OCI-LY7 (cell line): Measurements from ENCODE around the gene METRN. TPM values are rescaled to one million over a fixed set of nuclear protein-coding genes. Genes with fewer than 3 reads are reported as not detected.

Experiments used
- BruUV-seq: library from RNA; stranded (reverse); fragments of 400-500 nt; replicated peaks from 2 replicates; lab custom pipeline; 2021; lab: Mats Ljungman, UMichigan
- CTCF ChIA-PET: fragments of 300-600 bp; sonication (Branson Sonifier 250); formaldehyde crosslinking; loops from one replicate; lab custom pipeline; 2022; ENCODE audit warnings: antibody characterized with exemption; ENCODE audit not compliant: unreplicated experiment; lab: Charles Lee
- POLR2A ChIA-PET: fragments of 300-600 bp; sonication (Branson Sonifier 250); formaldehyde crosslinking; loops from one replicate; lab custom pipeline; 2022; ENCODE audit warnings: antibody characterized with exemption; lab: Charles Lee
- DNase-seq: peaks from one replicate; pipeline ENCODE4 v3.0.0-alpha.2; 2015; ENCODE audit warnings: low spot score
- H2AFZ ChIP-seq: fragments of 200-600 bp; sonication (generic), shearing (Covaris generic); 2 replicates; pipeline ENCODE4 v1.6.1; 2014; ENCODE audit warnings: mild to moderate bottlenecking, antibody characterized with exemption, low read length, moderate library complexity
- H3K27ac ChIP-seq: fragments of 200-600 bp; sonication (generic); 2 replicates; pipeline ENCODE4 v1.5.1; 2014; ENCODE audit warnings: mixed run types, low read depth, mild to moderate bottlenecking, moderate library complexity, low read length, inconsistent platforms; ENCODE audit not compliant: poor library complexity, severe bottlenecking
- H3K36me3 ChIP-seq: fragments of 200-600 bp; sonication (generic); 2 replicates; pipeline ENCODE4 v1.6.1; 2014; ENCODE audit warnings: mild to moderate bottlenecking, antibody characterized with exemption, low read length, moderate library complexity, mixed read lengths; ENCODE audit not compliant: insufficient read depth
- H3K4me1 ChIP-seq: fragments of 200-600 bp; sonication (generic); 2 replicates; pipeline ENCODE4 v1.5.1; 2014; ENCODE audit warnings: mild to moderate bottlenecking, low read length; ENCODE audit not compliant: insufficient read depth, poor library complexity, severe bottlenecking
- H3K4me2 ChIP-seq: fragments of 200-600 bp; sonication (generic); 2 replicates; pipeline ENCODE4 v1.6.1; 2014; ENCODE audit warnings: mild to moderate bottlenecking, low read length
- H3K4me3 ChIP-seq: fragments of 200-600 bp; sonication (generic); 2 replicates; pipeline ENCODE4 v1.5.1; 2014; ENCODE audit warnings: mild to moderate bottlenecking, low read depth, low read length; ENCODE audit not compliant: poor library complexity, severe bottlenecking
- H3K79me2 ChIP-seq: fragments of 200-600 bp; sonication (generic); 2 replicates; pipeline ENCODE4 v1.6.1; 2016; ENCODE audit warnings: low read depth, mild to moderate bottlenecking, low read length, moderate library complexity, mixed read lengths; ENCODE audit not compliant: insufficient read depth
- H3K9me2 ChIP-seq: fragments of 200-600 bp; sonication (generic); 2 replicates; pipeline ENCODE4 v1.6.1; 2016; ENCODE audit warnings: mild to moderate bottlenecking, low read length, mixed read lengths; ENCODE audit not compliant: insufficient read depth
- H3K9me3 ChIP-seq: fragments of 200-600 bp; sonication (generic); 2 replicates; pipeline ENCODE4 v1.6.1; 2014; ENCODE audit warnings: mild to moderate bottlenecking, mixed run types, low read length, mixed read lengths
- H4K20me1 ChIP-seq: fragments of 200-600 bp; sonication (generic); 2 replicates; pipeline ENCODE4 v1.6.1; 2014; ENCODE audit warnings: mild to moderate bottlenecking, antibody characterized with exemption, low read length, moderate library complexity, mixed read lengths; ENCODE audit not compliant: insufficient read depth
- EZH2phosphoT487 ChIP-seq: fragments of 200-600 bp; sonication (generic); IDR thresholded peaks from 2 replicates; pipeline ENCODE4 v1.6.1; 2018; ENCODE audit warnings: low read depth, borderline replicate concordance, mild to moderate bottlenecking, mixed run types, antibody characterized with exemption, low read length, moderate library complexity, mixed read lengths
- intact Hi-C: fragments of 100-400 bp; cut with micrococcal nuclease; formaldehyde crosslinking; loops from one replicate; pipeline ENCODE4 v1.10.0; 2022; ENCODE audit not compliant: unreplicated experiment
- total RNA-seq, 2 experiments: library from RNA; depleted of rRNA in 1 of 2; stranded (reverse); fragments of >200 nt in 1 of 2; shearing (Covaris generic) in 1 of 2; gene quantifications; 2 replicates each; pipeline ENCODE4 v1.2.3, GENCODE V29; 2014 to 2022
- TF ChIP-seq, protein P1 (sequence below): fragments of 200-600 bp; sonication (generic); conservative IDR thresholded peaks from 2 replicates; pipeline ENCODE4 v1.5.1; 2014; ENCODE audit warnings: mild to moderate bottlenecking, antibody characterized with exemption, low read length, moderate library complexity, mixed read lengths

The METRN gene
- total RNA-seq, 2 experiments from 2014 or later: 14.4 to 15.9 TPM

DNA sequence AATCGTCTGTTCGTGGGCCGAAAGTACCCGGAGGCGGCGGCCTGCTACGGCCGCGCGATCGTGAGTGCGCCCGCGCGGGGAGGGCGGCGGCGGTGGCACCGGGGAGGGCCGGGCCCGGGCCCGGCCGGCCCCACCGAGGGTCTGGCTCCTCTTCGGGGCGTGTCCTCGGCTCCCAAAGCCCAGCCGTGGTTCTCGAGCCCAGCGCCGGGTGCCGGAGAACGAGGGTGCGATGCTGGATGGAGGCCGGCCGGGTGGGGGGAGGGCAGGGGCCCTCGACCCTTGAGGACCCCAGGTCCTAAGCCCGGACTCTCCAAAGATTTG is 34.3 kb upstream of the METRN start:
- no TSS peak for BruUV-seq
- peaks cover 40% of the 10 kb centered on the region for H3K4me1 ChIP-seq

DNA sequence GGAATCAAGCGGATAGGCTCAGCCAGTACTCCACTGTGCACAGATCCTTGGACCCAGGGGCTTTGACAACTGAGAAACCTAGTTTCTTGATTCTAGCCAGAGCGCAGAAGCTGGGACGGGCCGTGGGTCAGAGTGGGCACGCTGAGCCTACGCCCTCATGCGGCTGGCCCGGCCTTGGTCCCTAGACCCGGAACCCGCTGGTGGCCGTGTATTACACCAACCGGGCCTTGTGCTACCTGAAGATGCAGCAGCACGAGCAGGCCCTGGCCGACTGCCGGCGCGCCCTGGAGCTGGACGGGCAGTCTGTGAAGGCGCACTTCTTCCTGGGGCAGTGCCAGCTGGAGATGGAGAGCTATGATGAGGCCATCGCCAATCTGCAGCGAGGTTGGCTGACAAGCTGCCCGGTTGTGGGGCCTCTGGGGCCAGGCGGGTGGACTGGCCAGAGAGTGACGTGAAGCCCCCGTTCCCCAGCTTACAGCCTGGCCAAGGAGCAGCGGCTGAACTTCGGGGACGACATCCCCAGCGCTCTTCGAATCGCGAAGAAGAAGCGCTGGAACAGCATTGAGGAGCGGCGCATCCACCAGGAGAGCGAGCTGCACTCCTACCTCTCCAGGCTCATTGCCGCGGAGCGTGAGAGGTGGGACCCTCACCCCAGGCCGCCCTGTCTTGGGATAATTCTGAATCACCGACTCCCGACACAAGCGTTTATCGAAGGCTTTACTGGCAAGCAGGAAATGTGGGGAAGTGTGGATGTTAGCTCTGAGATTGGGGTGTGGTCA is 33.8 kb upstream of the METRN start:
- no TSS peak for BruUV-seq
- H3K36me3 ChIP-seq: peaks cover 35% of the 10 kb centered on the region
- peaks cover 25% of the 10 kb centered on the region; the same call in 1 of the 2 replicates for H3K79me2 ChIP-seq
- no peaks in the 10 kb centered on the region for H3K9me3 ChIP-seq
- peak overlapping the region; percentile 88 for H3K4me2 ChIP-seq
- DNase-seq: peak; percentile 58
- peaks cover 5% of the 10 kb centered on the region; the same call in 1 of the 2 replicates for H4K20me1 ChIP-seq
- H3K9me2 ChIP-seq: no peaks in the 10 kb centered on the region
- no peak for TF ChIP-seq EZH2phosphoT487
- TF ChIP-seq, protein P1, sequence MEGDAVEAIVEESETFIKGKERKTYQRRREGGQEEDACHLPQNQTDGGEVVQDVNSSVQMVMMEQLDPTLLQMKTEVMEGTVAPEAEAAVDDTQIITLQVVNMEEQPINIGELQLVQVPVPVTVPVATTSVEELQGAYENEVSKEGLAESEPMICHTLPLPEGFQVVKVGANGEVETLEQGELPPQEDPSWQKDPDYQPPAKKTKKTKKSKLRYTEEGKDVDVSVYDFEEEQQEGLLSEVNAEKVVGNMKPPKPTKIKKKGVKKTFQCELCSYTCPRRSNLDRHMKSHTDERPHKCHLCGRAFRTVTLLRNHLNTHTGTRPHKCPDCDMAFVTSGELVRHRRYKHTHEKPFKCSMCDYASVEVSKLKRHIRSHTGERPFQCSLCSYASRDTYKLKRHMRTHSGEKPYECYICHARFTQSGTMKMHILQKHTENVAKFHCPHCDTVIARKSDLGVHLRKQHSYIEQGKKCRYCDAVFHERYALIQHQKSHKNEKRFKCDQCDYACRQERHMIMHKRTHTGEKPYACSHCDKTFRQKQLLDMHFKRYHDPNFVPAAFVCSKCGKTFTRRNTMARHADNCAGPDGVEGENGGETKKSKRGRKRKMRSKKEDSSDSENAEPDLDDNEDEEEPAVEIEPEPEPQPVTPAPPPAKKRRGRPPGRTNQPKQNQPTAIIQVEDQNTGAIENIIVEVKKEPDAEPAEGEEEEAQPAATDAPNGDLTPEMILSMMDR: peak; percentile 47; the same call in 1 of the 2 replicates
- H3K4me3 ChIP-seq: peak overlapping the region; percentile 82
- H3K27ac ChIP-seq: peak overlapping the region; percentile 63
- peaks cover 40% of the 10 kb centered on the region for H3K4me1 ChIP-seq
- no peak overlapping the region for H2AFZ ChIP-seq
- intact Hi-C loops: loop anchor here (5.0 kb wide), 1 partner anchor 41 kb away; the partner anchor contains the start of gene ANTKMT
- ChIA-PET CTCF (interaction anchor here (0.6 to 1.0 kb wide), 2 partner anchors 9 to 92 kb away, joined by 3 to 4 read pairs; partner anchors contain the start of gene WDR24), POLR2A (no interaction called here)

More for the DNA sequence above, 34.3 kb upstream of the METRN start:
- Histone ChIP-seq H4K20me1 (peaks cover 5% of the 10 kb centered on the region; the same call in 1 of the 2 replicates), H3K4me2 (peak overlapping the region; percentile 88), H3K36me3 (peaks cover 29% of the 10 kb centered on the region), H3K4me3 (peak overlapping the region; percentile 82), H3K9me2 (no peaks in the 10 kb centered on the region), H3K9me3 (no peaks in the 10 kb centered on the region), H3K79me2 (peaks cover 25% of the 10 kb centered on the region; the same call in 1 of the 2 replicates), H2AFZ (no peak overlapping the region), H3K27ac (peak overlapping the region; percentile 63)
- TF ChIP-seq EZH2phosphoT487: no peak
- TF ChIP-seq, protein P1: no peak
- DNase-seq: no peak
- intact Hi-C loops: loop anchor here (5.0 kb wide), 1 partner anchor 42 kb away; the partner anchor contains the start of gene ANTKMT
- CTCF ChIA-PET: interaction anchor here (1.0 kb wide), 1 partner anchor 9 kb away, joined by 4 read pairs; the partner anchor contains the start of gene WDR24
- POLR2A ChIA-PET: no interaction called here
